ENCODE measurements around the gene BRF1.
A peak's percentile ranks its signal among the peaks of the same experiment; 100 is the strongest.

The BRF1 gene

GRCh38 chr14:105210266-105211025 is 90.4 kb downstream of the BRF1 start:
- no peak for DNase-seq (ENCODE audit: low spot score)

DNA sequence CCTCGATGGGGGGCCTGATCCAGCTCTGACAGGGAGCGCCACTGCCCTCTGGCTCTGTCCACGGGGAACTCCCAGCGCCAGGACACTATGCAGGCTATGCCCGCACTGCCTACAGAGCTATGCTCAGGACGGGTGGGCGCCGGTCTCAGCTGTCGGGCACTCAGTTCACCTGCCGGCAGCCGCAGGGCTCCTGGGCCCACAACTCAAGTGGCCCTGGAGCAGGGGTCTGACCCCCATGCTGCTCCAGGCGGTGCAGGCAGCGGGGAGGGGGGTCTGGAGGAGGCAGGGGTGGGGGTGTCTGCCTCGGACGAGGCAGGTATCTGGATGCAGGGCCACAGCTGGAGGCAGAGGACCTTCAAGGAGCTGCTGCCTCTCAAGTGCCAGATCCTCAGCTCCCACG is 91.2 kb downstream of the BRF1 start:
- no peak for DNase-seq (ENCODE audit: low spot score)

DNA sequence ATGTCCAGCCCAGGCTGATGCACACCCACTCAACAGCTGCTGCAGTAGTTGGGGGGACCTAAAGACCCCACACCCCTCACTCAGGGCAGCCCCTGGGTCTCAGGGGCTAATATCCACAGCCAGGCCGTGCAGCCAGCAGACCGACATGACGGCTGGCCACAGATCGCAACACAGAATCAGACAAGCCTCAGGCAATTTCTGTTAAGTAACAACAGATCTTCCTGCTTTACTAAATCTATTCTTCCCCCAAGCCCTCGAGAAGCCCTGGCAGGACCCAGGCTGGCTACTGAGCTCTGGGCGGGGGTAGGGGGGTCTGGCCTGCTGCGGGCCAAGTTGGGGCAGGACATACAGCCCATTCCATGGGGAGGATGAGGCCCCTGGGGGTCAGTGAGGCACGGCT is 91.7 kb downstream of the BRF1 start:
- DNase-seq (ENCODE audit: low spot score), result no peak

GRCh38 chr14:105208738-105209075 is 92.1 kb downstream of the BRF1 start:
- no peak for DNase-seq (ENCODE audit: low spot score)

- DNase-seq (ENCODE audit: low spot score), result no peak
Measured at GRCh38 chr14:105207996-105208737, 92.6 kb downstream of the BRF1 start.

DNA sequence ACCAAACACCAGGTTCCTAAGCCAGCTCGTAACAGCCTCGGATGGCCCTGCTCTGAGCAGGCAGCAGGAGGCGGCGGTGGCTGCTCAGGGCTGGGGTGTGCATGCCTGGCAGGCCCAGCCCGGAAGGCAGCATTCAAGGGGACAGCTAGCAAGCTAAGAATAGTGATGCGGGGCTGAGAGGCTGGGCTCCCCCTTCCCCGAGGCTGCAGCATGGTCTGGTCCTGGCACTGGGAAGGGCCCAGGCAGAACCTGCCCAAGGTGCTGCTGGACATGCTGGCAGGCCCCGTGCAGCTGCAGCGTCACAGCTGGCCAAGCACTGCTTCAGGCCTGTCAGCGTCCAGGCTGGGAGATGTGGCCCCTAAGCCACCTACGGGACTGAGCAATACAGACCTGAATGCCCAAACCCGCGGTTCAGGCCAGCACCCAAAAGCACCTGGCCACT is 93.3 kb downstream of the BRF1 start:
- no peak for DNase-seq (ENCODE audit: low spot score)

- DNase-seq (ENCODE audit: low spot score), result no peak
Measured at GRCh38 chr14:105206873-105207272, 93.9 kb downstream of the BRF1 start.

DNA sequence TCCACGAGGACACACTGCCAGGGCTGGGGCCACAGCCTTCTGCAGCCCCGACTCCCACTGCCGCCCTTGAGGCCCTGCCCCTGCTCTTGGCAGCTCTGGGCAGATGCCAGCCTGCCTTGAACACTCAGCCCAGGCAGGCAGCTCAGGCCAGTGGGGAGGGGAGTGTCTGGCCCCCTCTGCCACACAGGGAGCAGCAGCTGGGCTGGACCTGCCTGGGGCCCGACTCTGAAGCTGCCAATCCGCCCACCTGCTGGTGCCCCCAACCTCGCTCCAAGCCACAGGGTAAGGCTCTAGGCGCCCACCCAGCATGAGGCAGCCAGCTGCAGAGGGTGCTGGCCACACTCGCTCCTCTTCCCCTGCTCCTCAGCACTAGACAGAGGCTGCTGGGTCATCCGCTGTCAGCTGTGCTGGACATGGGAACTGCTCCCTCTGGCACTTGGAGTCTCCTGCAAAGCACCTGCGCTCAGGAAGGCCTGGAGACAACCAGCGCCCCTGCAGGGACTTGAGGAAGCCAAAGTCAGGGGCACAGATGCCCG is 95.1 kb downstream of the BRF1 start:
- no peak for DNase-seq (ENCODE audit: low spot score)

DNA sequence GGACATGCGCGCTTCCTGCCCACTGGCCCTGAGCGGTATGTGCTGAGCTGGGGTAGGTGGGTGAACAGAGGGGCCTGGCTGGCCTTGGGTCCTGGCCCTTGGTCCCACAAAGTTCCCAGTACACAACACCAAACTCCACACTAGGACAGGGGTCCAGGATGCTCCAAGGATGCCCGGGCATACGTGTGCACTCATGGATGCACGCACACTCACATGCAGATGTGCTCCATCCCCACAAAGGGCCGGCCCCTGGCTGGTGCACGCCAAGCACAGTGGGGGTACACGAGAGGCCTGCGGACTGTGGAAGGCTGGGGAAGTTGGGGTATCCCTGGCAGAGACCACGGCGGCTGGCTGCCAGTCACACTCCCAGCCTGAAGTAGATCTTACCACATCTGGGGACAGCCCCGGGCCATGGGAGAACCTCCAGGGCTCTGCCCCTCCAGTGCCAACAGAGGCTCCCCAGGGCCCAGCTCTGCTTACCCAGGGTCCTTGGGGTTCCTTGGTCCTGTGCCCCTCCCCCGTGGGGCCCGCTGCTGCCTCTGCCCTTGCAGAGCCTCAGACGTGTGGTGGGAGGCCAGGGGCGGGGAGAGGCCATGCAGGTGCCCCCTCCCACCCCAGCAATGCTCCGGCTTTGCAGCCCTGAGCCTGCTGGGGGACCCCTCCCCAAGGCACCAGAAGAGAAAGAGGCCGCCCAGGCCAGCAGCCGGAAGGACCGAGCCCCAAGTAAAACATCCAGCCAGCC is 95.7 kb downstream of the BRF1 start:
- no peak for DNase-seq (ENCODE audit: low spot score)

DNA sequence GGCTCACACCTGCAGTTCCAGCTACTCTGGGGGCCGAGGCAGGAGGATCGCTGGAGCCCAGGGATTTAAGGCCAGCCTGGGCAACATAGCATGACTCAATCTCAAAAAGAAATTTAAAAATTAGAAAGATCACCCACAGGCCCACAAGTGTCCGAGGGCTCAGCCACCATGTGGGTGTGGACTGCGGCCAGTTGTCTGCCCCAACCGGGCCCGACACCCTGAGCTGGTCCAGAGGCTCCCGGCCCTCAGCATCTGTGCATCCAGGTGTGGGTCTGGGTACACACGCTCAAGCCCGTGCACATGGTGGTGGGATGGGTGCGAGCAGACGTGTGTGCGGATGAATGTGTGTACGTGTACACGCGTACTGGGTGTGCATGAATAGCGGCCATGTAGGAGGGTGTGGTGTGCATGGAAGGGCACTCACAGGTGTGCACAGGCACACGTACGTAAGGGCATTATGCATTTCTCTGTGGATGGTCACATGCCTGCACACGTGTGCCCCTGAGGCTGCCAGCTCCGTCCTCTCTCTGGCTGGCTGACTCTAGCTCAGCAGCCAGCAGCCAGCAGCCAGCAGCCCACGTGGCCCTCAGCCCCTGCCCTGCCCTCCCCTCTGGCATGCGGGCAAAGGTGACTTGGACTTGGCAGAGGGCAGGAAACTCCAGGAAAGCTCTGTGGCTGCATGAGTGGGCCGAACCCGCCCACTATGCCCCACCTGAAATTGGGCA is 96.4 kb downstream of the BRF1 start:
- DNase-seq (ENCODE audit: low spot score), result peak; percentile 46

- no peak for DNase-seq (ENCODE audit: low spot score)
Measured at GRCh38 chr14:105203701-105204100, 97.1 kb downstream of the BRF1 start.

DNA sequence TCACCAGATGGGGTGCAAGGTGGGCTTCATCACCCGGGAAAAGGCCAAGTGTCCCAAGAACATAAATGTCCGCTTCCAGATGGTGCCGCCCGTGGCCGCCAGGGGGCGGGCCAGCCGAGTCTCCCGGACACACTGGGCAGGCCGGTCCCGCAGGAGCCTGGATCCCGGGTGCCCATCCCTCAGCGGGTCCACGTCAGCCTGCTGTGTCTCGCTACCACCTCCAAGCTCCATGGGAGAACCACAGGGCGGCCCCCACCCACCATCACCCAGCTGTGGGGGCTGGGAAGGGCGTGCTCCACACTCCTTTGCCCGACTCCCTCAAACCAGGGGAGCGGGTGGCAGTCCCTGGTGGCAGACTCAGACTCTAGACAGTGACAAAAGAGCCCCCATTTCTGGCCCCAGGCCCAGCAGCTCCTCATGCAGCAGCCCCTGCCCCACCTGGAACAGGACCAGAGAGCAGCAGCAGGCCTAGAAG is 97.7 kb downstream of the BRF1 start:
- DNase-seq (ENCODE audit: low spot score), result peak; percentile 65

GRCh38 chr14:105201925-105202513 is 98.8 kb downstream of the BRF1 start:
- DNase-seq (ENCODE audit: low spot score), result no peak

GRCh38 chr14:105201156-105201924 is 99.5 kb downstream of the BRF1 start:
- no peak for DNase-seq (ENCODE audit: low spot score)

- DNase-seq (ENCODE audit: low spot score), result no peak
Measured at GRCh38 chr14:105200641-105201040, 100.2 kb downstream of the BRF1 start.

DNA sequence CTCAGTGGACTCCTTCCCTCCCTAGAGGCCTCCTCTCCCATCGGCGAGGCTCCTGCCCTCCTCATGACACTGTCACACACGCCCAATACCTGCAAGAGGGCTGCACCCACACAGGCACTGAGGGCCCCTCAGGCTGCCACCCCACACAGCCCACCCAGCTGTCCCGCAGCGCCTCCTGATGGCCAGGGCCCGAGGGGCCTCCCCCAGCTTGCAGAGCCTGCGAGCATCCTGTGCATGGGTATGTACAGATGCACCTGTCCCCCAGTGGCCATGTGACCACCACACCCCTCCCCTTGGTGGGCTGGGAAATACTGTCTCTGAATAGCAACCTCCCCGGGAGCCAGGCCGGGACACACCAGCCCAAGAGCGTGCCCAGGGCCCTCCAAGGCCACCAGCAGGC is 100.7 kb downstream of the BRF1 start:
- DNase-seq (ENCODE audit: low spot score), result no peak

DNA sequence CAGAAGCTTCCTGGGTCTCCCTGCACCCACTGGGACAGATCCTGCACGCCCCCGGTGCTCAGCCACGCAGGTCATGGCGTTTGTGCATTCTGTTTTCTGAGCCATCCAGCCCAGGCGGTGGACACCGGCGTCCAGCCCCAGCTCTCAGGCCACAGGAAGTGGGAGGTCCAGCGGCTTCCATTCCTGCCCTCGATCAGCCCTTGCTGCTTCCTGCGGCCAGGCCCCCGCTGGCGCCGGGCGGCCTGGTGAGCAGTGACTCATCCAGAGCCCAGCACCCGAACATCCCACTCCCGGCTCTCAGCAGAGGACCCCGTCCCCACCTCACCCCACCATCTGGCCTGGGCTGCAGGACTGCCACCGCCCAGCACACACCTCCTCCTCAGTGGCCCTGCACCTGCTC is 101.7 kb downstream of the BRF1 start:
- DNase-seq (ENCODE audit: low spot score), result no peak

DNA sequence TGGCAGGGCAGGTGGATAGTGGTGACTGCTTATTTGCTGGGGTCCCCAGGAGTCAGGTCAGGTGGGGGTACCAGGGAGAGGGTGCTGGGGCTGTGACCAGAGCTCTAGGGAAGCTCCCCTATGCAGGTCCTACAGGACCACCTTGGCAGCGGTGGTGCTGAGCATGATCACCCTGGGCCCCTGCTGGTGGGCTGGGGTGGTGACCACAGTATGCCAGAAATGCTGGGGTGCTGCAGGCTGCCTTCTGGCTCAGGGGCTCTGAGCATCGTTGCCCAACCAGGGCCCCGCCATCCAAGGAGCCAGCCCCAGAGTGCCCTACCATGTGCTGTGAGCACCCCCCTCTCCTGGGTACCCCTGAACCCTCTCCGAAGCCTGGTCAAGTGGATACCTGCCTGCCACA is 102.2 kb downstream of the BRF1 start:
- DNase-seq (ENCODE audit: low spot score), result no peak

DNA sequence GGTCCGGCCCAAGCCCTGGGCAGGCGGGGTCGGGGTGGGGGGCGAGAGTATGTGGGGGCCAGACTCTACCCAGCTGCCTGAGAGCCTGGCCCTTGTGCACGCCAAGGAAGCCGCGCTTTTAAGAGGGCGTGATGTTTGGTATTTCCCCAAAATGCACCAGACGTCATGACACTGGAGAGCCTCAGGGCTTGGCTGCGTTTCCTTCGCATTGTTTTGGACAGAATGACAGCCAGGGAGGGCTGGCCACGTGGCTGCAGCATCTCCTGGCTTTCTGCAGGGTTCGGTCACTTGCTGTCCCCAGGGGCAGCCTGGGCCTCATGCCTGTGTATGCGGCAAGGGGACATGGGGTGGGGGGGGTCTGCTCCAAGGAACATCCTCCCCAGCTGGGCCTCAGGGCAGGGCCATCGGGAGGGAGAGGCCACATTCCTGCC is 103.6 kb downstream of the BRF1 start:
- DNase-seq (ENCODE audit: low spot score), result no peak

DNA sequence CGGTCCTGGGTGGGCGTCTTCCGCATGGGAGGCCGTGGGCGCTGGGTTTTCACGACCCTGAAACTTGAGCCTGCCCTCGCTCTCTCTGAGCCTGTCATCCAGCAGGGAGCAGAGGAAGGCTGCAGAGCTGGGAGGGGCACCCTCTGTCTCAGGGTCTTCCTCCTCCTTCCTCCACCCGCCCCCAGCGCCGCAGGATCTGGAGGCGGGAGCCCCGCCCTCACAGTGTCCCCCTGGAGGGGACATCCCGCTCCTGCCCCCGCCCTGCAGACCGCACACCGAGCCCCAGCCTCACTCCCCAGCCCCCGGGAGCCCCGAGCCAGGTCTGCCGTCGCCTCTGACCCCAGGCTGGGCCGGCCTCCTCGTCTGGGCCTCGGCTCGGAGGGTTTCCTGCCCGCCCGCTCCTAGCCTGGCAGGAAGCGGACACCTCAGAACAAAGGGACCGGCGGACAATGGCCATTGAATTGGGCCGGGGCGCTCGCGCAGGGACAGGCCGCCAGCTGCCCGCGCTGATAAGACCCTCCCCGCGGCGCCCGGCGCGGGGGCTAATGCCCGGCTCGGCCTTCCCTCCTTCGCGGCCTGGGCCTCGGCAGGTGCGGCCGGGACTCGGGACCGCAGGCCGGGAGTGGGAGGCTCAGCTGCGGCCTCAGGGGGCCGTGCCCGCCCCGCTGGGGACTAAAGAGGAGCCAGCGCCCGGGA is 104.4 kb downstream of the BRF1 start:
- DNase-seq (ENCODE audit: low spot score), result no peak
